ENCODE data around the gene STEAP3.

The STEAP3 gene

DNA sequence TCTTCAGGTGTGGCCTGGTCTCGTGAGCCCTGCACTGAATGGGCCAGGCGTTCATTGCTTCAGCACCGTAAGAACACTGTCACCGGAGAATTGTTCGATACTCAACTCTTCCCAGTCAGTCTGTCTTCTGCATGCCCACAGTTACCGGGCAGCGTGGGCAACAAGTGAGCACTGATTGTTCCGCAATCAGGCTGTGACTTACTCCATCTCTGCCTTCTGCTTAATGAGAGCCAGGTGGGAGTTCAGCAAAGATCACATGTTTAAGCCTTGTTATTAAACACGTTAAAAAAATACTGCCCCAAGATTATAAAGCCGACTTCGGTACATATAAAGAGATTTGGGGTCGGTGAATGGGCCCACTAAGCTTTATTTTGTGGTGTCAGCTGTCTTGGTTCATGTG is 3.7 kb downstream of the STEAP3 start:
- no peak for DNase-seq (ENCODE audit: low read depth, low spot score)

DNA sequence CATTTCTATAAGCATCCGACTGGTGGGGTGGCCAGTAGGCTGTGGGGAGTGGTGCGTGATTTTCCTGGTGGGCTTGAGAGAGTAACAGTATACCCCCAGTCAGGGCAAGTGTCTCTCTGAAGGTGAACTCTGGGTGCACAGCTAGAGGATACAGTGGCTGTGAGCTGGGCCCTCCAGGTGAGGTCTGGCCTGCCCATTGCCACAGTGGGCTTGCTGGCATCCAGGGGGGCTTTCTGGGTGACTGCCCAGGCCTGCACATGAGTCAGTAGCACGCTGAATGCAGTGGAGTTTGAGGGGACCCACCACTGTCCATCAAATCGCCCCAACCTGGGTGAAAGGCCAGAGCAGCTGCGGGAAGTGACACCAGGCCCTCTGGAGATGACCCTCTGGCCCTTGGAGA is 4.5 kb downstream of the STEAP3 start:
- DNase-seq (ENCODE audit: low read depth, low spot score) = no peak

DNA sequence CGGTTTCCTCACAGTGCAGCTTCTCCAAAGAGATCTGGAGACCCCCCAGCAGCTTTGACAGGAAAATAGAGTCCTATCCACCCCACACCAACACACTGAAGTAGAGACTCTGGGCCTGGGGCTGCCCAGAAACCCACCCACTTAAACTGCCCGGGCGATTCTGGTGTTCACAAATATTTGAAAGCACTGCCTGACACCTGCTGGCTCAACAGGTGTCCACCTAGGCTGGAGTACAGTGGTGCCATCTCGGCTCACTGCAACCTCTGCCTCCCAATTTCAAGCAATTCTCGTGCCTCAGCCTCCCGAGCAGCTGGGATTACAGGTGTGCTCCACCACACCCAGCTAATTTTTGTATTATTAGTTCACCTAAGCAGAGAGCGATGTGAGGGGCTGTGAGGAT is 5.3 kb downstream of the STEAP3 start:
- no peak for DNase-seq (ENCODE audit: low read depth, low spot score)

DNA sequence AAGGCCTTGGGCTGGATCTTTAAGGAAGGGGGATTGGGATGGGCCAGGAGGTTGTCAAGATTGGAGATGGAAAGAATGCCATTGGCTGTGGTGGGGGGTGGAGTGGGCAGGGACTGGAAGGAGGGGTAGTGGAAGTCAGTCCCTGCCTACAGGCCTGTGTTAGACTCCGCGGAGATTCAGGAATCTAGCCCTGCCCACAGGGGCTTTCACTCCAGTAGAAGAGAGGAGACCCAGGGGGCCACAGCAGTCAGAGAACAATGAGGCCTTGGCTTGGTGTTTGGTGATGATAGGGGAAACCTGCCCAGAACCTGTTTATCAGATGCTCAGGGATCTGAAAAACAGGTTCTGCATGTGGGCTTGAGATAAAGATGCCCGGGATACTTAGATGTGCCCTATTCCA is 6.1 kb downstream of the STEAP3 start:
- DNase-seq (ENCODE audit: low read depth, low spot score) = no peak

DNA sequence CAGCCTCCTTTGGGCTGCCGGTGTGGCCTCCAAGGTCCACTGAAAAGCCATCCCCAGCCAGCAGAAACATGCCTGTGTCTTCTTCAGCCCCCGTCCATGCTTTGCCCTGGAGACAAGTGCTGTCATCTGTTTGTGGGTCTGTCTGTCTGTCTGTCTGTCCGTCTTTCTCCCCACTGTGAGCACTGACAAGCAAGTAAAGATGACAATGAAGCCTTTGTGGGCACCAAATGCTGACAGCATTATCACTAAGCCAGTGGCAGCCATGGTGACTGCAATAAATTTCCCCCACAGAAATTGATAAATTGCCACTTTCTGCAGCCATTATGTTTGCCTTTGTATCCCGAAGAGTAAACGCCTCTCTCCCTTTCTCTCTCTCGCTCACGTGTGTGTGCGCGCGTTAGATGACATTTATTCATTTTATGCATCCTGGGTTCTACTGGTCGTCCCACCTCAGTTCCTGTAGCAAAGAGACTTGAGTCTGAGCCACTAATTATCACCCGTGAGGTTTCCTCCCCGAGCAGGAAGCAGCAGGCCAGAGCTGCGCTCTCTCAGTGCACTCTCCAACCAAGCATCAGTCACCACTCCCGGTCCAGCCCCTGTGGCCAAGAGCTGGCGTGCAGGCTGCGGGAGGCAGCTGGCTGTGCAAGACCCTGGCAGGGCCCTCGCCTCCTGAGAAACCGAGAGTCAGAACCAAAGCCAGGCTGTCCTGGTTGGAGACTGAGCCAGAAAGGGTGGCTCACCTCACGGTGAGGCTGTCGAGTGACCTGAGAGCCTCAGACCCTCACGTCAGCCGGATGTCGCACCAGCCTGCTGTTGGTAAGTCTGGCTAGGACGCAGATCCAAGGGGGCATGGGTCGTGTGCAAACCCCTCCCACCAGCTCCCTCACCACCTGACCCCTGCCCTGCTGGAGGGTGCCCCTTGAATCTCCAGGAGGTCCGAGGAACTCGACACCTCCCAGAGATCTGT is 6.9 kb downstream of the STEAP3 start:
- DNase-seq (ENCODE audit: low read depth, low spot score) = peak; percentile 64

DNA sequence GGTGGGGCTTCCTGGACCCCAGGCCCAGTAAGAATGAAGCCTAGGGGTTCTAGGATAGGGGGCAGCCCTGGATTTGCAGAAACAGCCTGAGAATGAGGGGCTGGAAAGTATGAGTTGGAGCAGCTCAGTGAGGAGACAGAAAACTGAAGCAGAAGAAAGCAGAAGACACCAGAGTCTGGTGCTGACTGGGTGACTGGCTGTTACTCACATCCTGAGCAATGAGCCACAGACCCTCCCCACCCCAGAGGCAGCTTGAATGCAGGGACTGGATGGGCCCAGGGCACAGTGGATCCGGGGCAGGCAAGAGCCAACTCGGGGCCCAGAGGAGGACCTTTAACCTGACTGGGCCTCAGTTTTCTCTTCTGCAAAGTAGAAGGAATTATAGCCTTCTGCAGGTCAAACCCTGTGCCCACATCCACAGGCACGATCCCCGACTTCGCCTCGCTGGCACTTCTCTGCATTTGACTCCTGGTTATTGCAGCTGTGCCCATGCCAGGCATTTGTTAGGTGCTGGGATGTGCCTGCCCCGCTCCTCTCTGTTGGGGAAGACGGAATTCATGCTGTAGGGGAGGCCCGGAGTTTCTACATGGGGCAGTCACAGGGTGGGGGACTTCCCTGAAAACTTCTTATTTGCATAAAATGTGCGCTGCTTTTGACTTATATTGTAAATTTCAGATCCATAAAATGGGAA is 8.5 kb downstream of the STEAP3 start:
- no peak for DNase-seq (ENCODE audit: low read depth, low spot score)

DNA sequence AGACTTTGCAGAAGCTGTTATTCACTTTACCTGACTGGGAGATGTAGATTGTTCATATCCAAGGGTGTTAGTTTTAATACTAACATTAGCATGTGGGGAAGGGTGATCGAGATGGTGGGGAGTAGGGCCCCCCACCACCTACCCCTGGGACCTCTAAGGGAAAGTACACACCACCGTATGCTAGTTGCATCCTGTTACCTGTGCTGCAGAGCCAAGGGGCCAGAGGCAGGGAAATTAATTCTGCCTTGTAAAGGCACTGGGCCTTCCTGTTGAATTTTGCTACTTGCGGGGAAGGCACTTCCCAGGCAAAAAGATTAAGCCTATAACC is 9.0 kb downstream of the STEAP3 start:
- DNase-seq (ENCODE audit: low read depth, low spot score) = no peak

DNA sequence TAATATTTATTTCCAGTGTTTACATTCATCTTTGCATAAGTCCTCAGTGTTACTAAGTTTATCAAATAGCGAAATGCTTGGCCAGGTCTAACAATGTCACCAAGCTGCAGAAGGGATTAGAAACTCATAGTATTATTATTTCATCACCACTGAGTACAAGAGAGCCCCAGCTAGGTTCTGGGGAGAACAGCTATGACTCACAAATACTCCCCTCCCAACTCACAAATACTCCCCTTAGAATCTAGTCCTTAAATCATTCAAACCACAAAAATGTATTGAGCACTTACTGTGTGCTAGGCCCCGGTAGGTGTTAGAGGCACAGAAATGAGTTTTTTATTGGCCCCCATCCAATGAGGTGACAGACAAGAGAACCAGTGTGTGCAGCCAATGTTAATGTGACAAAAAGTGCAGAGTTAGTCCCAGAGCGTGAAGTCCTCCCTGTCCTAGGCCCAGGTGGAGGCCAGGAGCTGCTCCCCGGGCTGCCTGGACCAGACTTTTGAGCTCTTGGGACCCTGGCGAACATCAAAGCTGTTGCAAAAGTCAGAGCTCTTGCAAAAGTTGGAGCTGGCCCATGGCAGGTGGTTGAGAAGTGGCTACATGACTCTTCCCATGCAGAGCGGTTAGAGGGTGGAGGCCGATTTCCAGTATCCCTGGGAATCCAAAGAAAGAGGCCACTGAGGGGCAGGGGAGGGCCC is 9.8 kb downstream of the STEAP3 start:
- no peak for DNase-seq (ENCODE audit: low read depth, low spot score)

DNA sequence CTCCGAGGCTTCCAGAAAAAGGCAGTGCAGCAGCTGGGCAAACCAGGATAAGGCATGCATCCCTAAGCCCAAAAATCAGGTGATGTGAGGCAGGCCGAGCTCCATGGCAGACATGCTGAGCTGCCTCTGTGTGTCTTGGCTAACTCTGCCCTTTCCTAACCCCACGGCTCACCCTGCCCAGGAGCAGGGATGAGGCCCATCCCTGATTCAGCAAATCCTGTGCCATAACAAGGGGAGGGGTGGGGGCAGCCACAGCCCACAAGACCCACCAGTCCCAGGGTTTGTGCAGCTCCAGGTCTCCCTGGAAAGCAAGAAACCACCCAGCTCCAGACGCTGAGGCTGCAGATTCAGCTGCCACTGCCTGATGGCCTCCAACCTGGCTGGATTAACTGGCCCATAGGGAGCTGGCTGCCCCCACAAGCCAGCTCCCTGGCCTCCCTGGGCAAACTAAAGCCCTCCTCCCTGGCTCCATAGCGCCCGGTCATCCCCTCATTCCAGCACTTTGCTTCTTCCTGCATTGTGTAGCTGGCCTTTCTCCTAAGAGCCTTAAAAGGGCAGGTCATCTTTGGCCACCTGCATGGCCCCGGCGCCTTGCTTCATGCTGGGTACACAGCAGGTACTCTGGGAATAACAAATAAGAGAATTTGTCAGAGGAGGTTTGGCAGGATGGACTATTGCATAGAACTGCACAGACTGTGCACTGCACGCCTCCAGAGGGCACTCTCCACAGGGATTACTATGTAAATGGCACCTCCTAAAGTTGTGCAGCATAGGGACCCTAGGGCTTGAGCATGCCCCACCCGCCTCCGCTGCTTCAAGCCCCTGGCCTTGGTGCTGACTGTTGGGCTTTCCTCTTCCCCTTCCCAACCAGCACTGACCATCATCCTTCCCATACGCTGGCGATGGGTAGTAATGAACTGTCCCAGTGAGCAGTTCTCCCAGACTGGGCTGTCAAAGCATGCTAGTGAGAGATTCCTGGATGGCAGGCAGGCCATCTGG is 10.7 kb downstream of the STEAP3 start:
- no peak for DNase-seq (ENCODE audit: low read depth, low spot score)

DNA sequence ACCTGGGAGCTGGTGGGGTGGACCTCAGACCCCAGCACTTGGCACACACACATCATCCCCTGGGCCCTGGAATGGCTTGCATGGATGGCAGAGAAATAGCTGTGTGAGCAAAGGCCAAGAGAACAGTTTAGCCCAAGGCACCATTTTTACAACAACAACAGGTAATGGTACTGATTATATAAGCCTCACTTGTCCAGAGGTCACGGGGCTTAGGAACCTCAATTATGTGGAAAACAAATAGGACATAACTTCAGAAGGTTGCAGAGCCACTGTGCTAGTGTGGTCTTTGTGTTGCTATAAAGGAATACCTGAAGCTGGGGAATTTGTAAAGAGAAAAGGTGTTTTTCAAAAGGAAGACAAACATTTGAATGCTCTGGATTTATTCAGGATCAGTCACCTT is 13.2 kb downstream of the STEAP3 start:
- no peak for DNase-seq (ENCODE audit: low read depth, low spot score)

DNA sequence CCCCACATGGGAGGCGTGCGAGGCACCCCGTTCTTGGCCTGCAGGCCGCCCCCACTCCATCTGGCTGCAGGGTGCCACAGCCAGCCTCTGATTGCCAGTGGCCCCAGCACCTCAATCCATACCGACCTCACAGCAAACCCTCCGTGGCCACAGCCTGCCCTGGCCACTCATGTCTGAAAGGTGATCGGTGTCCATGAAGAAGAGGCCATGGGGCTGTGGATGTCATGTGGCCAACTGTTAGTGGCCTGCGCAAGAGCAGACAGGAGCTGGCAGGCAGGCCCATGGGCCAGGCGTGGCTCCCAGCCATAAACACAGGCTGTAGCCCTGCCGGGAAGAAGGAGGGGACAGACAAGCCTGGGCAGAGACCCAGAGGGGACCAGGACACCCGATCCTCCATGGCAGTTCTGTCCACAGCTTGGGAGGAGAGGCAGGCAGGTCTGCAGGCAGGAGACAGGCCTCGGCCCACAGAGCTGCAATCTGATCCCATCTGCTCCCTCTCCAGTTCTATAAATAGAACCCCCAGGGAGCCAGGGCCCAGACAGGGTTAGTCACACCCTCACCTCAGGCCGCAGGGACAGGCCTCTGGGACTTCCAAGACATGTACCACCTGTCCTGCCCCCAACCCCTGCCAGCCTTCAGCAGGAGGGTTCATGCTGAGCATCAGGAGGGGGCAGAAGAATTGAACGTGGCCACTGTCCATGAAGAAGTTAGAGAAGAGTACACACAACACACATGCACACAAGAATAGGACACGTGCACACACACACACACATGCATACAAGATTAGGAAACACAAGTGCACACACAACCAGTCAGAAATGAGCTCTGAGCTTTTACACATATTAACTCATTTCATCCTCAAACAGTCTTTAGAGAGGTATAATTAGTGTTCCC is 16.9 kb downstream of the STEAP3 start:
- DNase-seq (ENCODE audit: low read depth, low spot score) = no peak

DNA sequence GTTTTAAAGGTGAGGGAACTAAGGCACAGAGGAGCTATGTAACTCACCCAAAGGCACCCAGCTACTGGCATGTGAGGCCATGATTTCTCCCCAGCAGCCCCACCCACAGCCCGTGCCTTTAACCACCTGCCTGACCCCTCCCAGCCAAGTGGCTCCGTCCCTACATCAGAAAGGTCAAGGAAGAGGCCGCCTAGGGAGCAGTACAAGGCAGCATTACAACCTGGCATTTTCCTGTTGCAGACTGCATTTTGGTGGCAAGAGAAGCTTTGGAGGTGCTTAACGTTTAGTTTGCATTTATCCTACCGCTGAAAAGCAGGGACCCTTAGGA is 17.5 kb downstream of the STEAP3 start:
- no peak for DNase-seq (ENCODE audit: low read depth, low spot score)

DNA sequence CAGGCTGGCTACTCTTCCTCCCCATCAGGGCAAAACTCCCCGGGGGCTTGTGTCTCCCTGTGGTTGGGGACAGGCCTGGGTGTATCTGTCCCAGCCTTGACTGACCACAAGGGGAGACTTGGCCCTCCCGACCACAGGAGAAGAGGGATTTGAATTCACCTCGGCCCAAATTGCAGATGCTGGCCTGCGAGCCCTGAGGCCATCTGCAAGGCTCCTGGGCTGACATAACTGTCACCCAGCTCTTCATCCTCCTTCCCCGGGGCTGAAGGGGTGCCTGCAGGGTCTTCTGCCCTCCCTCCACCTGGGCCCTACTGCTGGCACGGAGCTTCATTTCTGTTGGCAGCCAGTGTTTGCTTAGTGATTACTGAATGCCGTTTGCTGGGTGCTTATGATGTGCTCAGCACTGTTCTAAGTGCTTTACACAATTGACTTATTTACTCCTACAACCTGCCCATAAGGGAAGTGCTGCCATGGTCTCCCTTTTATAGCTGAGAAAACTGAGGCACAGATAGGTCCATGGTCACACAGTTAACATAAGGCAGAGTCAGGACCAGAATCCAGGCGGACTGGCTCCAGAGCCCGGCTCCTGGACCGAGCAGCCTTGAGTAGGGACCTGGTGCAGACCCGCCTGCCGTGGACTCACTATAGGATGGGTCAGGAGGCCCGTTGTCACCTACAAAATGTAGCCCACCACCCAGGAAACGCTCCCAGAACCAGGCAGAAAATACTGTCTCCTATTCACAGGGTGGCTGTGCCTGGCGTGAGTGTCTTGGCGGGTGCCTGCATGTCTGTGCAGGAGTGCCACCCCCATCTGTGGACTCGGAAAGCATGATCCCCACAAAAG is 18.9 kb downstream of the STEAP3 start:
- DNase-seq (ENCODE audit: low read depth, low spot score) = no peak

DNA sequence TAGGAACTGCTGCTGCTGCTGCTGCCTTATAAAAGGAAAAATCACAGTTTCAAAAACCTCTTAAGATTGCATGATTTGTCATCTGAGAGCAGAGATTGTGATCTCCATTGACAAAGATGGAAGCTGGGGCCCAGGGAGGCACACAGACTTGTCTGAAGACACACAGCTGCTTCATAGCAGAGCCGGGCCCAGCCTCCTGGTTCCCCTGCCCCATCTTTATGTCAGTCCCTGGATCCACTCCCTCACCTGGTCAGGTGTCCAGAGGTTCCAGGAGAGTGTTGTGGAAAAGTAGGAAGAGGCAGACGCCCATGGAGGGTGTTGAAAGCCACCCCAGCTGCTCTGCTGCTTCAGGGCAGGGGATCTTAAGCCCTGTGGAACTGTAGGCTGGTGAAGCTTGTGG is 20.0 kb downstream of the STEAP3 start:
- no peak for DNase-seq (ENCODE audit: low read depth, low spot score)

DNA sequence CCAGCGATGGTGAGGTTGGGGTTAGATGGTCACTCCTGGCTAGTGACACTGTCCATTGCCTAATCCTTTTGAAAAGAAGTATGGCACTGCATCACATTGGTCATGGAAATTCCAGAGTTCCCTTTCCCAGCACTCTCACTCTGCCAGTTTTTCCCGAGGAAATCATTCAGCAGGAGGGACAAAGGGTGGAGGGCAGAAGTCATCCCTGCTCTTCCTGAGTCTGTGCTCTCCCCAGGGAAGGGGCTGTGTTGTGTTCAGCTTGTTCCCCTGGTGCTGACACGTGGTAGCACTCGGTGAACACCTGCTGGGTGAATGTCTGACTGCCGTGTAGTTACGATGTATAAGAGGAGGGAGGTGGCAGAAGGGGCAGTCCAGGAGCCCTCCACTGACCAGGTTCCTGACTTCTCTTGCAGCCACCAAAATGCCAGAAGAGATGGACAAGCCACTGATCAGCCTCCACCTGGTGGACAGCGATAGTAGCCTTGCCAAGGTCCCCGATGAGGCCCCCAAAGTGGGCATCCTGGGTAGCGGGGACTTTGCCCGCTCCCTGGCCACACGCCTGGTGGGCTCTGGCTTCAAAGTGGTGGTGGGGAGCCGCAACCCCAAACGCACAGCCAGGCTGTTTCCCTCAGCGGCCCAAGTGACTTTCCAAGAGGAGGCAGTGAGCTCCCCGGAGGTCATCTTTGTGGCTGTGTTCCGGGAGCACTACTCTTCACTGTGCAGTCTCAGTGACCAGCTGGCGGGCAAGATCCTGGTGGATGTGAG is 21.6 kb downstream of the STEAP3 start:
- no peak for DNase-seq (ENCODE audit: low read depth, low spot score)

DNA sequence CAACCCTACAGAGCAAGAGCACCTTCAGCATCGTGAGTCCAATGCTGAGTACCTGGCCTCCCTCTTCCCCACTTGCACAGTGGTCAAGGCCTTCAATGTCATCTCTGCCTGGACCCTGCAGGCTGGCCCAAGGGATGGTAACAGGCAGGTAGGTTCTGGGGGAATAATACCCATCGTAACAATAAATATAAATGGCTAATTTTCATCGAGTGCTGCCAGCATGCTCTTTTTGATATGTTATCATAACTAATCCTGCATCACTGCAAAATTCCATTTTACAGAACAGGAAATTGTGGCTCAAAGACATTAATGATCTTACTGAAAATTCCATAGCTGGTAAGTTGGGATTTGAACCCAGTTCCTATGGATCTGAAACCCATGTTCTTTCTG is 22.2 kb downstream of the STEAP3 start:
- DNase-seq (ENCODE audit: low read depth, low spot score) = no peak

DNA sequence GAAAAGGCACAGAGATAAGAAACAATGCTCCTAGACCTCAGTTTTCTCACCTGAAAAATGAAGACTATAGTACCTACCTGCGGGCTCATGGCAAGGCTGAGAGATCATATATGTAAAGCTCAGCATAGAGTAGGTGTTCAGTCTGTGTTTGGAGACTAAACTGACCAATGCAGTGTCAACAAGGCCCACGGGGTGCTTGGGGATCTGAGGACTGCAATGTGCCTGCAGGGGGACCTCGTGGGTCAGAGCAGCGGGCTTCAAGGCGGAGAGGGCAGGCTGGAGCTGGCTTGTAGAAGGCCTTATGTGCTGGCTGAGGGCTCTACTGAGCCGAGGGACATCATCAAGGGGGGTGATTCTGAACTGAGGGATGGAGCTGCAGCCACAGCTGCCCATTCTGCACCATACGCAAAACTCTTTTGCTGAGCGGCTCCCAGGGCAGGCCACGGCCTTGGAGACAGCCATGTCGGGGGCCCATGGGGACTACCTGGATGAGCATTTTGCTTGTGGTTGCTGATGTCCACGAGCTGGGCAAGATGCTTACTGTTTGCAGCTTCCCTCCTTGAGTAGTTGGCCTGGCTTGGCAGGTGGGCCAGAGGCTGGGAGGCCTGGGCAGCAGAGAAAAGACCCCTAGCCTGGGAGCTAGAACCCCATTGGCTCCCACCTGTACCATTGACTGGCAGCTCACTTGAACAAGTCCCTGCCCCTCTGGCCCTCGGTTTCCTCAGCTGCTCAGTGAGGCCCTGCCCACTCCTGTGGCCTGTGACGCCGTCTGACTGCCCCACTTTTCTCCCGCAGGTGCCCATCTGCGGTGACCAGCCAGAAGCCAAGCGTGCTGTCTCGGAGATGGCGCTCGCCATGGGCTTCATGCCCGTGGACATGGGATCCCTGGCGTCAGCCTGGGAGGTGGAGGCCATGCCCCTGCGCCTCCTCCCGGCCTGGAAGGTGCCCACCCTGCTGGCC is 23.5 kb downstream of the STEAP3 start:
- no peak for DNase-seq (ENCODE audit: low read depth, low spot score)

DNA sequence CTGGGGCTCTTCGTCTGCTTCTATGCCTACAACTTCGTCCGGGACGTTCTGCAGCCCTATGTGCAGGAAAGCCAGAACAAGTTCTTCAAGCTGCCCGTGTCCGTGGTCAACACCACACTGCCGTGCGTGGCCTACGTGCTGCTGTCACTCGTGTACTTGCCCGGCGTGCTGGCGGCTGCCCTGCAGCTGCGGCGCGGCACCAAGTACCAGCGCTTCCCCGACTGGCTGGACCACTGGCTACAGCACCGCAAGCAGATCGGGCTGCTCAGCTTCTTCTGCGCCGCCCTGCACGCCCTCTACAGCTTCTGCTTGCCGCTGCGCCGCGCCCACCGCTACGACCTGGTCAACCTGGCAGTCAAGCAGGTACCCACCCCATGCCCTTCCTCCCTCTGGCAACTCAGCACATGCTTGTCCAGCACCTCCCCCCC is 24.2 kb downstream of the STEAP3 start:
- DNase-seq (ENCODE audit: low read depth, low spot score) = no peak

All from brain pericyte (primary cell).